HepG2 (cell line): Measurements from ENCODE around the gene MEGF11. TPM values are rescaled to one million over a fixed set of nuclear protein-coding genes. Genes with fewer than 3 reads are reported as not detected.
A peak's percentile ranks its signal among the peaks of the same experiment; 100 is the strongest.

ENCODE experiments used
- ATAC-seq: fragments of 200-7000 bp; cut with Tn5 transposase; 3 replicates; pipeline ENCODE4 v1.9.1; 2020; ENCODE audit warnings: mild to moderate bottlenecking, moderate library complexity
- BruUV-seq: library from RNA; stranded (reverse); fragments of 400-500 nt; replicated peaks from 2 replicates; lab custom pipeline; 2021; lab: Mats Ljungman, UMichigan
- CTCF ChIA-PET: fragments of 300-600 bp; formaldehyde crosslinking; extraction: SDS; loops from one replicate; lab custom pipeline; 2021; ENCODE audit warnings: low total read pairs, inconsistent platforms, low intra/inter-chr PET ratio; lab: Yijun Ruan, JAX
- POLR2A ChIA-PET: fragments of 350-600 bp; sonication (Branson Sonifier 250); formaldehyde crosslinking; loops from one replicate; lab custom pipeline; 2020; ENCODE audit warnings: antibody characterized with exemption, inconsistent platforms; lab: Yijun Ruan, JAX
- DNase-seq: peaks from one replicate; pipeline ENCODE4 v3.0.0-alpha.2; 2015; ENCODE audit warnings: low spot score
- FAIRE-seq: peaks from 3 replicates; lab custom pipeline; 2011; peaks lifted over from hg19 to GRCh38; lab: Jason Lieb, UNC
- H2AFZ ChIP-seq: one replicate; pipeline ENCODE4 v1.6.1; 2011; ENCODE audit warnings: low read length, inconsistent platforms
- H3K27ac ChIP-seq: fragments of 300-600 bp; 3 replicates; pipeline ENCODE4 v1.8.0; 2011; ENCODE audit warnings: mixed run types, mild to moderate bottlenecking, mixed read lengths, low read length, inconsistent platforms; ENCODE audit not compliant: insufficient read depth; ENCODE audit errors: extremely low read length
- H3K27me3 ChIP-seq, 2 experiments: fragments of 200-600 bp in 1 of 2; 2 replicates in 1 of 2; 3 replicates in 1 of 2; pipeline versions ENCODE4 v1.6.0 to v1.8.0; 2011; ENCODE audit warnings: low read length in 2 of 2, mild to moderate bottlenecking in 2 of 2, moderate library complexity in 2 of 2, inconsistent platforms in 1 of 2; ENCODE audit not compliant: insufficient read depth in 2 of 2, control insufficient read depth in 1 of 2
- H3K36me3 ChIP-seq, 2 experiments: fragments of 200-600 bp in 1 of 2; replicated peaks in 1 of 2; 2 replicates in 1 of 2; 3 replicates in 1 of 2; pipeline versions ENCODE4 v1.5.1 to v1.8.0; 2011; ENCODE audit warnings: low read length in 2 of 2, inconsistent platforms in 1 of 2; ENCODE audit not compliant: insufficient read depth in 2 of 2, control insufficient read depth in 1 of 2
- H3K4me1 ChIP-seq: 2 replicates; pipeline ENCODE4 v1.5.1; 2012; ENCODE audit warnings: low read length, inconsistent platforms; ENCODE audit not compliant: insufficient read depth
- H3K4me2 ChIP-seq: 2 replicates; pipeline ENCODE4 v1.6.0; 2011; ENCODE audit warnings: low read depth, low read length, inconsistent platforms
- H3K4me3 ChIP-seq, 3 experiments: fragments of 200-600 bp in 1 of 3; sonication (generic), shearing (Covaris generic) in 1 of 3; replicated peaks in 1 of 3; 2 replicates each; pipeline ENCODE4 v1.5.1; 2011 to 2016; ENCODE audit warnings: low read length in 3 of 3, inconsistent platforms in 2 of 3, low read depth in 2 of 3, mild to moderate bottlenecking in 2 of 3, control low read depth in 1 of 3, mixed read lengths in 1 of 3; ENCODE audit not compliant: insufficient read depth in 1 of 3
- H3K79me2 ChIP-seq: one replicate; pipeline ENCODE4 v1.6.1; 2011; ENCODE audit warnings: low read length, inconsistent platforms; ENCODE audit not compliant: insufficient read depth
- H3K9ac ChIP-seq: 2 replicates; pipeline ENCODE4 v1.6.0; 2011; ENCODE audit warnings: mild to moderate bottlenecking, low read depth, low read length, inconsistent platforms; ENCODE audit not compliant: insufficient read depth
- H3K9me3 ChIP-seq: 2 replicates; pipeline ENCODE4 v1.5.1; 2012; ENCODE audit warnings: mild to moderate bottlenecking, low read length
- H4K20me1 ChIP-seq: 2 replicates; pipeline ENCODE4 v1.6.0; 2011; ENCODE audit warnings: inconsistent platforms, mild to moderate bottlenecking, low read length, moderate library complexity; ENCODE audit not compliant: insufficient read depth
- ATRX ChIP-seq: sonication (generic); formaldehyde crosslinking; IDR thresholded peaks from 2 replicates; pipeline ENCODE4 v1.4.0; 2020; ENCODE audit warnings: missing genetic modification reagents, borderline replicate concordance
- MAF1 ChIP-seq: sonication (generic); formaldehyde crosslinking; IDR thresholded peaks from 2 replicates; pipeline ENCODE4 v1.5.0; 2020; ENCODE audit warnings: missing genetic modification reagents, borderline replicate concordance
- MEF2D ChIP-seq: sonication (generic); formaldehyde crosslinking; IDR thresholded peaks from 2 replicates; pipeline ENCODE4 v1.5.1; 2020; ENCODE audit warnings: mild to moderate bottlenecking, missing genetic modification reagents
- NFKB2 ChIP-seq: sonication (generic); formaldehyde crosslinking; IDR thresholded peaks from 2 replicates; pipeline ENCODE4 v1.4.0; 2020; ENCODE audit warnings: missing genetic modification reagents, borderline replicate concordance
- SMAD3 ChIP-seq: sonication (generic); formaldehyde crosslinking; IDR thresholded peaks from 2 replicates; pipeline ENCODE4 v1.4.0; 2020; ENCODE audit warnings: missing genetic modification reagents
- SP140L ChIP-seq: sonication (generic); formaldehyde crosslinking; IDR thresholded peaks from 2 replicates; pipeline ENCODE4 v1.4.0; 2020; ENCODE audit warnings: missing genetic modification reagents, borderline replicate concordance
- TBP ChIP-seq: sonication (generic); formaldehyde crosslinking; IDR thresholded peaks from 2 replicates; pipeline ENCODE4 v1.5.0; 2020; ENCODE audit warnings: missing genetic modification reagents
- ZNF121 ChIP-seq: sonication (generic); formaldehyde crosslinking; IDR thresholded peaks from 2 replicates; pipeline ENCODE4 v1.5.0; 2020; ENCODE audit warnings: mild to moderate bottlenecking, missing genetic modification reagents
- ZNF24 ChIP-seq: fragments of 450-650 bp; IDR thresholded peaks from 2 replicates; pipeline ENCODE4 v1.6.1; 2017; ENCODE audit warnings: antibody characterized with exemption, mild to moderate bottlenecking
- WGBS: methylation state at CpG from one replicate; pipeline ENCODE4 v1.1.6; 2017; ENCODE audit warnings: low lambda C conversion rate; 5-methylcytosine and 5-hydroxymethylcytosine counted together
- in situ Hi-C: cut with HindIII; loops from 2 replicates; pipeline ENCODE4 v1.10.0; 2017; ENCODE audit warnings: low pct_unique_long_range_greater_than_20kb; ENCODE audit not compliant: extremely low pct_ligation_motif_present
- intact Hi-C: fragments of 100-400 bp; cut with micrococcal nuclease; formaldehyde crosslinking; loops from one replicate; pipeline ENCODE4 v1.10.0; 2022; ENCODE audit not compliant: unreplicated experiment
- polyA plus RNA-seq, 8 experiments: library from polyadenylated mRNA; depleted of rRNA in 3 of 8; stranded (reverse) in 7 of 8; unstranded in 1 of 8; fragments of >200 nt; fragmentation: Illumina TruSeq in 4 of 8; extraction: Trizol in 4 of 8; gene quantifications; 2 replicates each; pipeline versions ENCODE4 v1.2.1 to v1.2.3, GENCODE V29; 2011 to 2016; ENCODE audit warnings: low read depth in 4 of 8, missing spikeins in 1 of 8, mixed read lengths in 1 of 8; ENCODE audit not compliant: insufficient read depth in 1 of 8
- total RNA-seq, 5 experiments: library from RNA; depleted of rRNA; stranded (reverse); fragments of >200 nt; fragmentation: Illumina TruSeq; extraction: Trizol; gene quantifications; 2 replicates each; pipeline ENCODE4 v1.2.3, GENCODE V29; 2016; ENCODE audit warnings: low read depth in 1 of 5
- TF ChIP-seq, protein P1 (sequence below): sonication (generic); formaldehyde crosslinking; IDR thresholded peaks from 2 replicates; pipeline ENCODE4 v1.9.0; 2021; ENCODE audit warnings: missing genetic modification reagents, borderline replicate concordance
- TF ChIP-seq, protein P2 (sequence below): sonication (generic); formaldehyde crosslinking; IDR thresholded peaks from 2 replicates; pipeline ENCODE4 v1.5.1; 2020; ENCODE audit warnings: missing genetic modification reagents, mild to moderate bottlenecking, borderline replicate concordance
- TF ChIP-seq, protein P3 (sequence below): sonication (generic); formaldehyde crosslinking; IDR thresholded peaks from 2 replicates; pipeline ENCODE4 v1.8.0; 2022; ENCODE audit warnings: mild to moderate bottlenecking, missing genetic modification reagents, moderate library complexity
- TF ChIP-seq, protein P4 (sequence below): IDR thresholded peaks from 2 replicates; pipeline ENCODE4 v1.6.1; 2016; ENCODE audit warnings: low read depth, borderline replicate concordance
- TF ChIP-seq, protein P5 (sequence below): sonication (generic); formaldehyde crosslinking; IDR thresholded peaks from 2 replicates; pipeline ENCODE4 v1.4.0; 2020; ENCODE audit warnings: mild to moderate bottlenecking, low read depth, missing genetic modification reagents

Gene MEGF11
- total and polyA plus RNA-seq, 2 of the 13 experiments (the other 11 are each of a cell fraction or from before 2014, with no cell fraction given): not detected

DNA sequence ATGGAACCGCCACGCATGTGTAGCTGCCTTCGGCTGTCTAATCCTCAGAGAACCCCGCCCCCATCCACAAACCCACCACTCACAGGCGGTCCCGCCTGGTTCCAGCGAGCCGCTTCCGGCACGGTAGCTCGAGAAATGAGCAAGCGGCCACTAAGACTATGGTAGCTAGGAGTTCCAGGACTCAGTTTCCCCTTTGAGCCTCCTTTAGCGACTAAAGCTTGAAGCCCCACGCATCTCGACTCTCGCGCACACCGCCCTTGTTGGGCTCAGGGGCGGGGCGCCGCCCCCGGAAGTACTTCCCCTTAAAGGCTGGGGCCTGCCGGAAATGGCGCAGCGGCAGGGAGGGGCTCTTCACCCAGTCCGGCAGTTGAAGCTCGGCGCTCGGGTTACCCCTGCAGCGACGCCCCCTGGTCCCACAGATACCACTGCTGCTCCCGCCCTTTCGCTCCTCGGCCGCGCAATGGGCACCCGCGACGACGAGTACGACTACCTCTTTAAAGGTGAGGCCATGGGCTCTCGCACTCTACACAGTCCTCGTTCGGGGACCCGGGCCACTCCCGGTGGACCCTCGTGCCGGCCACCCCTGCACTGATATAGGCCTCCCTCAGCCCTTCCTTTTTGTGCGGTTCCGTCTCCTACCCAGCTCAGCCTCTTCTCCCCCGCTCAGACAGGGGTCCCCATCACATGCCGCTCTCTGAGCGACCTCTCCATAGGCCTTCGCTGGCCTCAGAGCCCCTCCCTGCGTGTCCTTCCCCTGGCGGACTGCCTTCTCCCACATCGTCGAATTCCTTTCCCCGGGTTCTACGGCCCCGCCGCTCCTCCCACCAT lies 384.2 kb downstream of the MEGF11 start, which contains the start of gene RAB11A (continued):
- TF ChIP-seq, protein P1, sequence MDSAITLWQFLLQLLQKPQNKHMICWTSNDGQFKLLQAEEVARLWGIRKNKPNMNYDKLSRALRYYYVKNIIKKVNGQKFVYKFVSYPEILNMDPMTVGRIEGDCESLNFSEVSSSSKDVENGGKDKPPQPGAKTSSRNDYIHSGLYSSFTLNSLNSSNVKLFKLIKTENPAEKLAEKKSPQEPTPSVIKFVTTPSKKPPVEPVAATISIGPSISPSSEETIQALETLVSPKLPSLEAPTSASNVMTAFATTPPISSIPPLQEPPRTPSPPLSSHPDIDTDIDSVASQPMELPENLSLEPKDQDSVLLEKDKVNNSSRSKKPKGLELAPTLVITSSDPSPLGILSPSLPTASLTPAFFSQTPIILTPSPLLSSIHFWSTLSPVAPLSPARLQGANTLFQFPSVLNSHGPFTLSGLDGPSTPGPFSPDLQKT: 0 out of 2 replicates have a peak, but pooled peaks have one; percentile 10

DNA sequence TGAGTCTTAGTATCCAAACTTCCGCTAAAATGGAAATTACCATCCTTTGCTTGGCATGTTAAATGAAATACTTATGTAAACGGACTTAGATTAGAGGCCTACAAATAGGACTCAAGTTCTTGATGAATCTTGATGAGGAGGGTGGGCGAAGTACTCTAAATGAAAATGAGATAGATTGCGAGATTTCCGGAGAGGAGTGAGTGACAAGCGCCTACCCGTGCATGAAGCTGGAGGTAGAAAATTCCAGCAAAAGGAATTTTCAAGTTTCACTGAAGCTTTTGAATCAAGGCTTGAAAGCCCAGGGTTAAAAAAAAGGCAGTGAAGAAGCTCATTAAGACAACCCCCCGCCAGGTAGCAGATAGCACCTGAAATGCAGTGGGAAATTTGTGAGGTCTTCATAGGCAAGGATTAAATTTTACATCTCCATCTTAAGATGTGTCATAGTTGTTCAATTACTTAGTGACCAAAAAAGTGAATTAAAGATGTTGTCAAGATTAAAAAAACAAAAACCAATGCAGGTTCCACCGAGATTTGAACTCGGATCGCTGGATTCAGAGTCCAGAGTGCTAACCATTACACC lies 384.9 kb downstream of the MEGF11 start:
- DNase-seq (no peak), ATAC-seq (no peak), FAIRE-seq (no peak)
- Histone ChIP-seq H3K36me3 (no peaks in the 10 kb centered on the region), H3K4me2 (peak overlapping the region; percentile 69), H3K79me2 (peaks cover 42% of the 10 kb centered on the region), H3K4me1 (peaks cover 48% of the 10 kb centered on the region), H3K9ac (peak overlapping the region; percentile 90), H3K9me3 (no peaks in the 10 kb centered on the region), H2AFZ (no peak overlapping the region), H3K27me3 (no peaks in the 10 kb centered on the region; a peak in 1 of 5 replicates), H3K4me3 (peak overlapping the region; percentile 68 to 97 (median 88)), H3K27ac (peak overlapping the region; percentile 87), H4K20me1 (peaks cover 24% of the 10 kb centered on the region)
- intact Hi-C loops (loop anchor here (1.0 kb wide), 1 partner anchor 257 kb away; the partner anchor contains the start of gene INTS14), in situ Hi-C loops (loop anchor here (25.0 kb wide), 1 partner anchor 231 kb away; no protein-coding TSS in a partner anchor)
- ChIA-PET CTCF (interaction anchor here (1.6 kb wide), 1 partner anchor 258 kb away, joined by 3 read pairs; the partner anchor contains the start of gene INTS14), POLR2A (interaction anchor here (0.8 to 4.2 kb wide), 12 partner anchors 9 to 636 kb away, joined by 3 to 34 read pairs (median 4); partner anchors contain the start of genes INTS14 and ZWILCH)
- WGBS: 40% methylated on average over 11 of the region's 11 CpGs
- BruUV-seq: TSS peak; percentile 95
- TF ChIP-seq SMAD3 (CRISPR knock-in tag) (0 out of 2 replicates have a peak, but pooled peaks have one; percentile 53), ZNF121 (CRISPR knock-in tag) (0 out of 2 replicates have a peak, but pooled peaks have one; percentile 0), ZNF24 (peak; percentile 98), MEF2D (CRISPR knock-in tag) (no peak), MAF1 (peak; percentile 97; the same call in 1 of the 2 replicates), SP140L (CRISPR knock-in tag) (no peak), ATRX (CRISPR knock-in tag) (no peak), NFKB2 (CRISPR knock-in tag) (no peak), TBP (CRISPR knock-in tag) (no peak)
- TF ChIP-seq, protein P2, sequence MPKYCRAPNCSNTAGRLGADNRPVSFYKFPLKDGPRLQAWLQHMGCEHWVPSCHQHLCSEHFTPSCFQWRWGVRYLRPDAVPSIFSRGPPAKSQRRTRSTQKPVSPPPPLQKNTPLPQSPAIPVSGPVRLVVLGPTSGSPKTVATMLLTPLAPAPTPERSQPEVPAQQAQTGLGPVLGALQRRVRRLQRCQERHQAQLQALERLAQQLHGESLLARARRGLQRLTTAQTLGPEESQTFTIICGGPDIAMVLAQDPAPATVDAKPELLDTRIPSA (CRISPR knock-in tag): 0 out of 2 replicates have a peak, but pooled peaks have one; percentile 17
- TF ChIP-seq, protein P3, sequence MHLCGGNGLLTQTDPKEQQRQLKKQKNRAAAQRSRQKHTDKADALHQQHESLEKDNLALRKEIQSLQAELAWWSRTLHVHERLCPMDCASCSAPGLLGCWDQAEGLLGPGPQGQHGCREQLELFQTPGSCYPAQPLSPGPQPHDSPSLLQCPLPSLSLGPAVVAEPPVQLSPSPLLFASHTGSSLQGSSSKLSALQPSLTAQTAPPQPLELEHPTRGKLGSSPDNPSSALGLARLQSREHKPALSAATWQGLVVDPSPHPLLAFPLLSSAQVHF (CRISPR knock-in tag): no peak
- TF ChIP-seq, protein P4, sequence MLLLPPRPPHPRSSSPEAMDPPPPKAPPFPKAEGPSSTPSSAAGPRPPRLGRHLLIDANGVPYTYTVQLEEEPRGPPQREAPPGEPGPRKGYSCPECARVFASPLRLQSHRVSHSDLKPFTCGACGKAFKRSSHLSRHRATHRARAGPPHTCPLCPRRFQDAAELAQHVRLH (CRISPR knock-in tag): no peak
- TF ChIP-seq, protein P5, sequence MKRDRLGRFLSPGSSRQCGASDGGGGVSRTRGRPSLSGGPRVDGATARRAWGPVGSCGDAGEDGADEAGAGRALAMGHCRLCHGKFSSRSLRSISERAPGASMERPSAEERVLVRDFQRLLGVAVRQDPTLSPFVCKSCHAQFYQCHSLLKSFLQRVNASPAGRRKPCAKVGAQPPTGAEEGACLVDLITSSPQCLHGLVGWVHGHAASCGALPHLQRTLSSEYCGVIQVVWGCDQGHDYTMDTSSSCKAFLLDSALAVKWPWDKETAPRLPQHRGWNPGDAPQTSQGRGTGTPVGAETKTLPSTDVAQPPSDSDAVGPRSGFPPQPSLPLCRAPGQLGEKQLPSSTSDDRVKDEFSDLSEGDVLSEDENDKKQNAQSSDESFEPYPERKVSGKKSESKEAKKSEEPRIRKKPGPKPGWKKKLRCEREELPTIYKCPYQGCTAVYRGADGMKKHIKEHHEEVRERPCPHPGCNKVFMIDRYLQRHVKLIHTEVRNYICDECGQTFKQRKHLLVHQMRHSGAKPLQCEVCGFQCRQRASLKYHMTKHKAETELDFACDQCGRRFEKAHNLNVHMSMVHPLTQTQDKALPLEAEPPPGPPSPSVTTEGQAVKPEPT (CRISPR knock-in tag): no peak
